Thoracic aorta (tissue), 2 donors: Measurements from ENCODE around the gene HMGCS1. TPM values are rescaled to one million over a fixed set of nuclear protein-coding genes. Genes with fewer than 3 reads are reported as not detected.

ENCODE experiments used
- ATAC-seq: fragments of 150-250 bp; one replicate; pipeline ENCODE4 v1.8.0; 2017; ENCODE audit warnings: low read depth; ENCODE audit not compliant: insufficient number of reproducible peaks, low FRiP score
- DNase-seq: peaks from one replicate; pipeline ENCODE4 v3.0.0-alpha.2; 2020; ENCODE audit warnings: low spot score
- H3K27ac ChIP-seq, 2 donors: fragments of 200-600 bp; sonication (generic); 1 replicate in 1 of 2; 2 replicates in 1 of 2; pipeline ENCODE4 v1.5.1; 2016; ENCODE audit warnings: mild to moderate bottlenecking in 2 of 2, moderate library complexity in 2 of 2
- H3K27me3 ChIP-seq: fragments of 200-600 bp; sonication (generic); replicated peaks from 2 replicates; pipeline ENCODE4 v1.6.0; 2016; ENCODE audit warnings: mild to moderate bottlenecking; ENCODE audit not compliant: insufficient read depth
- H3K36me3 ChIP-seq: fragments of 200-600 bp; sonication (generic); one replicate; pipeline ENCODE4 v1.5.1; 2016
- H3K4me1 ChIP-seq, 2 donors: fragments of 200-600 bp; sonication (generic); 1 replicate in 1 of 2; 2 replicates in 1 of 2; pipeline versions ENCODE4 v1.5.1 to v1.6.0; 2016; ENCODE audit warnings: low read depth in 2 of 2, mild to moderate bottlenecking in 1 of 2; ENCODE audit not compliant: control insufficient read depth in 1 of 2
- H3K4me3 ChIP-seq: fragments of 200-600 bp; sonication (generic); 2 replicates; pipeline ENCODE4 v1.5.1; 2016; ENCODE audit warnings: mild to moderate bottlenecking
- H3K9me3 ChIP-seq: fragments of 200-600 bp; sonication (generic); 2 replicates; pipeline ENCODE4 v1.5.1; 2016
- CTCF ChIP-seq: fragments of 200-600 bp; sonication (generic); IDR thresholded peaks from one replicate; pipeline ENCODE4 v1.5.1; 2019; ENCODE audit warnings: antibody characterized with exemption
- total RNA-seq, 2 donors: library from RNA; depleted of rRNA; stranded (reverse); fragments of >200 nt; gene quantifications; one replicate each; pipeline versions ENCODE4 v1.1.0 to v1.2.3, GENCODE V29; 2016

Gene HMGCS1
- total RNA-seq, 2 donors from 2014 or later = 13.3 to 17.6 TPM

GRCh38 chr5:43305948-43306565 is 7.2 kb downstream of the HMGCS1 start:
- H3K27ac ChIP-seq = no peak overlapping the region
- DNase-seq (no peak), ATAC-seq (no peak)
- H3K36me3 ChIP-seq = no peaks in the 10 kb centered on the region
- H3K27me3 ChIP-seq = no peaks in the 10 kb centered on the region
- H3K4me3 ChIP-seq = no peak overlapping the region
- no peaks in the 10 kb centered on the region for H3K9me3 ChIP-seq
- TF ChIP-seq CTCF = peak; percentile 58
- peaks cover 0 to 21% of the 10 kb centered on the region in 2 donors for H3K4me1 ChIP-seq

- Histone ChIP-seq H3K4me3 (no peak overlapping the region), H3K9me3 (no peaks in the 10 kb centered on the region), H3K27ac (no peak overlapping the region), H3K27me3 (no peaks in the 10 kb centered on the region), H3K36me3 (no peaks in the 10 kb centered on the region), H3K4me1 (peaks cover 0 to 21% of the 10 kb centered on the region in 2 donors)
- no peak for DNase-seq
- TF ChIP-seq CTCF = no peak
- ATAC-seq = no peak
Measured at GRCh38 chr5:43304525-43304924, 8.7 kb downstream of the HMGCS1 start.

GRCh38 chr5:43303242-43303641 is 10.0 kb downstream of the HMGCS1 start:
- Histone ChIP-seq H3K27me3 (no peaks in the 10 kb centered on the region), H3K27ac (no peak overlapping the region), H3K36me3 (peaks cover 5% of the 10 kb centered on the region), H3K4me3 (no peak overlapping the region), H3K9me3 (no peaks in the 10 kb centered on the region), H3K4me1 (peaks cover 0 to 13% of the 10 kb centered on the region in 2 donors)
- TF ChIP-seq CTCF = no peak
- no peak for ATAC-seq
- DNase-seq = no peak

- Histone ChIP-seq H3K36me3 (peaks cover 7% of the 10 kb centered on the region), H3K27ac (no peak overlapping the region), H3K27me3 (no peaks in the 10 kb centered on the region), H3K4me3 (no peak overlapping the region), H3K4me1 (peaks cover 0 to 13% of the 10 kb centered on the region in 2 donors), H3K9me3 (no peaks in the 10 kb centered on the region)
- ATAC-seq (no peak), DNase-seq (no peak)
- TF ChIP-seq CTCF = no peak
Measured at GRCh38 chr5:43302481-43302880, 10.7 kb downstream of the HMGCS1 start.

GRCh38 chr5:43301653-43302091 is 11.5 kb downstream of the HMGCS1 start:
- DNase-seq = no peak
- Histone ChIP-seq H3K4me3 (no peak overlapping the region), H3K27me3 (no peaks in the 10 kb centered on the region), H3K27ac (no peak overlapping the region), H3K4me1 (peaks cover 0 to 13% of the 10 kb centered on the region in 2 donors), H3K9me3 (no peaks in the 10 kb centered on the region), H3K36me3 (peaks cover 11% of the 10 kb centered on the region)
- TF ChIP-seq CTCF = no peak
- no peak for ATAC-seq
